GM12864 (cell line): ENCODE results near the gene HOXB5.

Experiments used
- DNase-seq: peaks from one replicate; pipeline ENCODE4 v3.0.0-alpha.2; 2011; ENCODE audit warnings: low read depth
- H3K4me3 ChIP-seq: 2 replicates; pipeline ENCODE4 v1.5.1; 2011; ENCODE audit warnings: mild to moderate bottlenecking, low read depth, low read length, control low read depth
- CTCF ChIP-seq: IDR thresholded peaks from 2 replicates; pipeline ENCODE4 v1.5.1; 2011; ENCODE audit warnings: low read depth, mild to moderate bottlenecking, moderate library complexity, low read length, control low read depth, inconsistent platforms; ENCODE audit errors: missing control alignments

HOXB5 gene

GRCh38 chr17:48617471-48618255 lies 24.1 kb upstream of the HOXB5 start:
- no peak for DNase-seq
- H3K4me3 ChIP-seq = no peak overlapping the region
- no peak for TF ChIP-seq CTCF

DNA sequence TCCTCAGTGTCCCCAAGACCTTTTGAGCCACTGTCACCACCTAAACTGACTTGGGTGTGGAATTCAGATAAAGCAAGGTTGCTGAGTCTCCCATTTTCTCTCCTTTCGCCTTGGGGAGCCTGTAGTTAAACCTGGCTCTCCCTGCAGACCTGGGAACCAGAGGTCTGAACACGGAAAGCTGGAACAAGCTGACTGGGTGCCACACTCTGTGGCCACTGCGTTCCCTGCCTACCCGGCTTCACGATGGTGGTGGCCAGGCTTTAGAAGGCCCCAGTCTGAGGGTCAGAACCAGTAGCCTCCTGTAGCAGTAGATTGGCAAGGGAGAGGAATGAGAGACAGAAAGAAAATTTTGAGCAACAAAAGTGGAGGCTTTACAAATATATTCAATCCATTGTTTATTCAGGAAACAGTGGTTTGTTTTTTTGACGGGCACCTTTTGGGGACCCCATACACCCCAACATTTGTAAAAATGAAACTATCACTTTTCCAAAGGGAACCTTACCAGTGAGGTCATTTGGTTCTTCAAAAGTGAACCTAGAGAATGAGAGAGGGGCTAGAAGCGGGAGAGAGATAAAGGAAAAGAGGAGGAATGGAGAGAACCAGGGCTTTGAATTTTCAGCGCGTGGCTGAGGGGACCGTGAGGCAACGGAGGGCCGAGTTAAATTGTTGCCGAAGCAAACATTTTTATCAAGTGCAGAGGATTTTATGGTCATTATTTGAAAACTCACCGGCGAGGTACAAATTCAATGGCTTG lies 23.3 kb upstream of the HOXB5 start:
- TF ChIP-seq CTCF = no peak
- no peak overlapping the region for H3K4me3 ChIP-seq
- DNase-seq = no peak

GRCh38 chr17:48615963-48616716 lies 22.6 kb upstream of the HOXB5 start:
- no peak for TF ChIP-seq CTCF
- no peak for DNase-seq
- H3K4me3 ChIP-seq = no peak overlapping the region

DNA sequence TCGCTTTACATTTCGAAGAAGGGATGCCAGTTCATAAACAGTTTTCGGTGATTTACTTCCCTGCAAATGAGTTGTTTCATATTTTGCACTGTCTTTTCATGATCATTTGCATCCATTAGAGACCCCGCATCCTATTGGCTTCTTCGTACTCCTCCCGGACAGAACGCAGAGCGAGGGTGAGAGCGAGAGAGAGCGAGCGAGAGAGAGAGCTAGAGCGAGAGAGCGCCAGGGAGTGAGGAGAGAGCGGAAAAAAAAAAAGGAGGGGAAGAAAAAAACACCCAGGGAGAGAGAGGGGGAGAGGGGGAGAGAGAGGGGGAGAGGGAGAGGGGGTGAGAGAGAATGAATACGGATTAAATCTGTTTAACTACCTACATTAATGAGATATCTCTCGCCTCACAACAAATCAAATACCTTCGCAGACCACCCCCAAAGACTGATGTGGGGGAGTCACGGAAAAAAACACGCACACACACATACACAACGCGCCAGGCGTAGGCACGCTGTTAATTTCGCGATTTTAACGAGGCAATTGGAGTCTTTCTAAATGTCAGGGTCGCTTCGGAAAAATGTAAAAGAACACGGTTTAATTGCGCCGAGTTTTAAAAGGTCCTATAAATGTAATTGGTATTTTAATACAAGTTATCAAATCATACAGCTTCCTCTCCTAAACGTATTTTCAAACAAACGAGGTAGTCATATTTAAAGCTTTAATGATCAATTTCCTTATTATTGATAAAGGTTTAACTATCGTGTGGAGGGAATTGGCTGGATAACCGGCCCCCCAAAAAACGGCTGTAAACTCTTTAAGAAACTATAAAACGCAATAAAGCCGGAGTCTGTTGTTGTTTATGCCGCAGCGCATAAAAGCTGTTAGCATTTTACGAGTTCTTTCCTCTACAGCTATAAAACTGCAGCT lies 21.7 kb upstream of the HOXB5 start, which contains the start of gene HOXB8:
Gene HOXB8, minus strand, starts transcription at position 246 of the 916 bp plus-strand sequence. CDS start 588 bp downstream, outside the sequence.
- DNase-seq = no peak
- no peak for TF ChIP-seq CTCF
- H3K4me3 ChIP-seq = no peak within 1 kb of the TSS

- no peak for DNase-seq
- H3K4me3 ChIP-seq = no peak overlapping the region
- no peak for TF ChIP-seq CTCF
These were observed 20.5 kb upstream of the HOXB5 start for GRCh38 chr17:48613862-48614694.
